ENCODE measurements around the gene ABCE1.

ABCE1 gene

DNA sequence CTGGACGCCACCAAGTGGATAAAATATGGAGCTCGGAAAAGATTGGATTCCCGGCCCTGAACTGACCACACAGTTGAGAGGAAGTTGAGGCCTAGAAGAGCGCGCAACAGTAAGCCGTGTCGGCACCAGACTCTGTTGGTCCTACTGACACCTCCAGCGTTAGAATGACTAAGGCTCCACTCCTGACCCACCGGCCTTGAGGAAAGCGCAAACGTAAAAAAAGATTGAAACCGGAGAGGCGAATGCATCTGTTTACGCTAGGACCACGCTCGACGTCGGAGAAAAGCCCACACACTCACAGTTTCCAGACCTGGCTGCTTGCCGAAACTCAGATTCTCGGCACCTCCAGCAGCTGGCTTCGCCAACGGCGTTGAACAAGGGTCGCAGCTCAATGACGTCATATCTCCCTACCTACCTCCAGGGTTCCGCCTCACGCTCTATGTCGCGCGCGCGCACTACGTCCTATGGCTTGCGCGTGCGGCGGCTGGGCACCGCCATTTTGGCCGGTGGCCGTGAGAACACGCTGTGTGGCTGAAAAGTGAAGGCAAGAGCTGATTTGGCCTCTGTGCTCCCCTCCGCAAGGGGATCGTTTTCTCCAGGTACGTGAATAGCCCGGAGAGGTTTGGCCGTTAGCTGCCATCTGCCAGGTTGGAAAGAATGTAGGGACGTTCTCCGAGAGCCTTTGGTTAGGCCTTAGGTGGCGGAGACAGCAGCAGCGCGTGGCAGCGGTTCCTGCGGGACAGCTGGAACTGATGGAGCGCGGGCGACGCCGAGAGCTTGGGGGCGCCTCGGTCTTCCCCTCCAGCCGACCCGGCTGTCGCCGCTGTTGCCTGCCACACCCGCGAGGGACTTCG lies at the start of gene ABCE1, which contains the start of gene ANAPC10:
Gene ABCE1, plus strand, starts transcription at position 491 of the 854 bp plus-strand sequence. CDS start 6,102 bp downstream, outside the sequence.
Gene ANAPC10, minus strand, starts transcription at position 376 of the 854 bp plus-strand sequence. CDS start 2,097 bp downstream, outside the sequence.
- peak; percentile 90 for DNase-seq

DNA sequence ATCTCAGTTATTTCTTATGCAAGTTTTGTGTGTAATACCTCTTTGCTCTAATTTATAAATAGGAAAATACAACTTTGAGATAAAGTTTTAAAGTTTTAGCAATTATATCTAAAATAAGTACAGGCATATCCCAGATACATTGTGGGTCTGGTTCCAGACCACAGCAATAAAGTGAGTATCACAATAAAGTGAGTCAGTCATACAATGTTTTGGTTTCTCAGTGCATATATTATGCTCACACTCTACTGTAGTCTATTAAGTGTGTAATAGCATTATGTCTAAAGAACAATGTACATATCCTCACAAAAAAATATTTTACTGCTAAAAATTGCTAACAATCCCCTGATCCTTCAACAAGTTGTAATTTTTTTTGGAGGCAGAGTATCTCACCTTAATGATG lies 49.3 kb upstream of the ABCE1 start:
- DNase-seq, result no peak

DNA sequence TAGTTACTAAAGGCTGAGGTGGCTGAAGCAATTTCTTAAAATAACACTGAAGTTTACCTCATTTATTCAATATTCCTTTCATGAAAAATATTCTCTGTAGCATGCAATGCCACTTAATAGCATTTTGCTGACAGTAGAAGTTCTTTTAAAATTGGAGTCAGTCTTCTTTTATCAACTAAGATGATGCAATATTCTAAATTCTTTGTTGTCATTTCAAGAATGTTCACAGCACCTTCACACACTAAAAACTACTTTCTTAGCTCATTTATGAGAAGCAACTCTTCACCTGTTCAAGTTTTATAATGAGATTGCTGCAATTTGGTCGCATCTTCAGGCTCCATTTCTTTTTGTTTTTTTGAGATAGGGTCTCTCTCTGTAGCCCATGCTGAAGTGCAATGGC lies 48.9 kb upstream of the ABCE1 start:
- no peak for DNase-seq

DNA sequence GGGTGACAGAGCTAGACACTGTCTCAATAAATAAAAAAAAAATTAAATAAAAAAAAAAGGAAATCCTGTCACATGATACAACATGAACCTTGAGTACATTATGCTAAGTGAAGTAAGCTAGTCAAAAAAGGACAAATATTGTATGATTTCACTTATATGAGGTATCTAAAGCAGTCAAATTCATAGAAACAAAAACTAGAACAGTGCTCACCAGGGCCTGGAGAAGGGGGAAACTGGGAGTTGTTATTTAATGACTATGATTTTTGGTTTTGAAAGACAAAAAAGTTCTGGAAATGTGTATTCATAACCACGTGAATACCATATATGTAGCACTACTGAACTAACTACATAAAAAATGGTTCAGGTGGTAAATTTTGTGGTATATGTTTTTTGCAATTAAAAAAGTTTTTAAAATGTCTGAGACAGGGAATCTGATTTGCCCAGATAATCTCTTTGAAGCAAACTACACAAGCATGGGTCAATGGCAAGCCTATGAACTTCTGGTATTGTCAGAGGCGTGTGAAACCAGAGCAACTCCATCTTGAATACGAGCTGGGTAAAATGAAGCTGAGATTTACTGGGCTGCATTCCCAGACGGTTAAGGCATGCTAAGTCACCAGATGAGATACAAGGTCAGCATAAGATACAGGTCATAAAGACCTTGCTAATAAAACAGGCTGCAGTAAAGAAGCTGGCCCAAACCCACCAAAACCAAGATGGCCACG lies 42.4 kb upstream of the ABCE1 start:
- no peak for DNase-seq

DNA sequence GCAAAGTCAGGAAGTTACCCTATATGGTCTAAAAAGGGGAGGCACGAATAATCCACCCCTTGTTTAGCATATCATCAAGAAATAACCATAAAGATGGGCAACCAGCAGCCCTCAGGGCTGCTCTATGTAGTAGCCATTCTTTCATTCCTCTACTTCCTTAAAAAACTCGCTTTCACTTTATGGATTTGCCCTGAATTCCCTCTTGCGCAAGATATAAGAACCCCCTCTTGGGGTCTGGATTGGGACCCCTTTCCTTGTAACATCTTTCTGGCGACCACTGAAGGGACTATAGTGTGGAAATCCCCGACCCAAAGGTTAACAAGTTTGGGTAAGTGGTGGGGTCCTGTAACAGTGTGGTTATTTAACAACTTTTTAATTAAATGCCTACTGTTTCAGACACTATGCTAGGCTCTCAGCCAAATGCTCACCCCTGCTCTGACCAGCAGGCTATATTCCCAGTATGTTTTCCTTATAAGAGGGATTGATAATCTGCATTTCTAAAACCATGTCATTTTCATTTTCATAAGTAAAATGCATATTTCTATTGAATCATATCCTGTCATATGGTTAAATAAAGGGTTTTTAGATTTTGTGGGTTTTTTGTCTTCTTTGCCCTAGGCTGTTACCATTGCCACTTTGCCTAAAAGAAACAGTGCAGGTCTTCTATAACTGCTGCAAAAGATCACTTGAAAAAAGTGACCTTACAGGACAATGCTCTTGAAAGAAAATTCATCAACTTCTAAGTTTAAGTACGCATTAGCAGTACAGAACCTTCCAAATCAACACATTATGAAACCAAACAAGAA lies 41.6 kb upstream of the ABCE1 start:
- DNase-seq, result no peak

DNA sequence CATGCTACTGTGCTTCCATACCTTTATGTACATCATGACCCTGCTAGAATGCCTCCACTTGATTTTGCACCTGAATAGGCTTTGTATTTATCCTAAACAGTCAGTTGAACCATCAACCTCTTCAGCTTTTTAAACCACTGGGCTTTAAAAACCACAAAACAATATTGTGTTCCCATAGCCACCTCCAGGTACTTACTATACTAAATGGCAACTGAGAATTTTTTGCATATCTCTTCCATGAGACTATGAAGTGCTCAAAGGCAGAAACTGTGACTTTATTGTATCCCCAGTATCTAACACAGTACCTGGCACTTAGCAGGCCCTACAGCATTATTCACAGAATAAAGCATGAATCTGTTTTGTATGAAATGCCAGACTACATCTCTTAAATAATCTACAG lies 39.9 kb upstream of the ABCE1 start:
- DNase-seq, result no peak

DNA sequence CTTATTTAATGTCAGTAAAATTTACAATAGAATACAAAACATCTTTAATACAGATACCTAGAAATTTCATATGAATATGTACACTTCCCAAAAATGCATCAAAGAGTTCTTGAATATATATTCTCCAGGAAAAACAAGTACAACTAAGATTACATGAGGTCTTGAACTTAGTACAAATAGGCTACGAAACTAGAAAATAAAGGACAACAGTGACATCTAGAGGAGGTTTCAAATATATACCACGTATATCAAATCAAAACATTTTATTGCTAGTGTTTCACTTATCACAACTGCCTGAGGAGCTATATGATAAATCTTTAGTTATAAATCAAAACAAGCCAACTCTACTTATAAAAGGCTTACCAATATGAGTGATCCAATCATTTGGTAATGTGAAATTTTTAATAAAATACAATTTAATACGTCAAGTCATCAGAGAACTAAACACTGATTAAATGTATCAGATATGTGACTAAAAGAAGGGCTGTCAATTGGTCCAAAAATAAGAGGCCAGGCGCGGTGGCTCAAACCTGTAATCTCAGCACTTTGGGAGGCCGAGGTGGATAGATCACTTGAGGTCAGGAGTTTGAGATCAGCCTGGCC lies 36.7 kb upstream of the ABCE1 start:
- DNase-seq, result no peak

DNA sequence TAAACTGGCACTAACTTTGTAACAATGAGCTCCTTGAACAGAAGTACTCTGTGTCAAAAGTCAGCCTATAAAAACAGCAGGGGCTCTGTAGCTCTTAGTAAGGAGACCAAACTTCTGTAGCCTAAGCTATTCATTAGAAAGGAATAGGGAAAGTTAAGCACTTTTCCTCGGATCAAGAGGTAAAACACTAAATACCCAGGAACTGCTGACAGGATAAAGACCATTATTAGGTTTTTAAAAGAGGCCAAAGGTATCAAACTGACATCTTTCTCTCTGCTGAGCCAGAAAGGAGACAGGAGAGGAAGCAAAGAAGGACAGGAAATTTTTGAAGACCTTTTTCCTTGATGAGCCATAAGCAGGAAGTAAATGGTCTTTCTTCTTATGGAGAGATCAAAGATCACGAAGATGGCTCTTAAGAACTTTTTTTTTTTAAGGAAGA lies 32.0 kb upstream of the ABCE1 start:
- no peak for DNase-seq

DNA sequence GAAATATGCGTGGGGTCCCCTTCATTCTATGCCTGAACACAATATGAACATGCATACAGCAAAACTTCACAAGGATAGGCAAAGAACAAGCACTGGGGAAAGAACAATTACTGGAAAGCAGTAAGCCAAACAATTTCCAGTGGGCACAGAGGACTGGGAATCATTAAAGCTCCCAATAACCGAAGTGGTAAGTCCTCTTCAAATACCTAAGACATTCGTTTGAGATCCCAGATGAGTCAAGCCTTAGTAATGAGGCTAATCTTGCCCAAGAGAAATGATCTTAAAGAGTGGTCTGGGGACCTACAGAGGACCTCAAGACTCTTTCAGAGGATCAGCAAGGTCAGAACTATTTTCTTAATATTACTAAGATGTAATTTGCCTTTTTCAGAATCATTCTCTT lies 28.8 kb upstream of the ABCE1 start:
- no peak for DNase-seq

DNA sequence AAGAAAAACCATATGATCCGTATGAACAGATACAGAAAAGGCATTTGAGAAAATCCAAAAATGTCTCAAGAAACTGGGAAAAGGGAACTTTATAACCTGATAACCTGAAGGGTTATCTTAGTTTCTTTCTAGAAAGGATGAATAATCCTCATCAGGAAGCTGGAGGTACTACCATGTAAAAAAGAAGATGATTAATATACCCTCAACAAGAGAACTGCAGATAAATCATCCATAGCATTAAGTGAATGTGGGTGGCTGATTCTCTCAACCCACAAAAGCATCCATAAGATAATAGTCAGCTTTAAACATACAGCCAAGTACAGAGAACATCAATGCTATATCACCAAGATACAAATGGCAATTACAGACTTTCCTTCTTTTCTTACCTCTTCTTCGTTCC lies 26.6 kb upstream of the ABCE1 start:
- DNase-seq, result no peak

DNA sequence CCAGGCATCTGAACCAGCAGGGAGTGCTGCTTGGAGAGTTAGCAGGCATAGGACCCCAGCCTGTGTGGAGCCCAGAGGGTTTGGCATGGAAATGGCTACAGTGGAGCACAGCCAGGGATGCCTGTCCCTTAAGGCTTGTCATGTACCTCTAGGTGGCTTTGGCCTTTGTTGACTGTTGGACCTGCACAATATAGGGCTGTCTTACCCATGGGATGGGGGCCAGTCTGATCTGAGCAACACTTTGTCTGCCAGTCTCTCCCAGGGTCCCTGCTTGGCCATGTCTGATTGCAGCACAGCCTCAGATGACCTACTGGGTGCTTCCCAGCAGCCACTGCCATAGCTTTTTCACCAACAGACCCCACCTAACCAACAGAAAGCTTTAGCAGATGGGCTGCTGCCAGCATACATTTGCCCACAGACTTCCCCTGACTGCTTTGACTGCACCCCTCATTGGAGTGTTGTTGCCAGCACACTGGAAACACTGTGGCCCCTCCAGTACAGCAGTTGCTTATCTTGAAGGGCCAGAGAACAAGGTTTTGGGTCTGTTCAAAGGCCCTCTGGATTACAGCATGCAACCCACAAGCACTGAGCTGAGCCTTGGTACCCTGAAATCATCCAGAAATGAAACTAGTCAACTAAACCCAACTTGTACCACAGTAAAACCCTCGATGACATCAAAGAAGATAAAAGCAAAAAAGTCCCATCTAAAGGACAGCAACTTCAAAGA lies 22.2 kb upstream of the ABCE1 start:
- DNase-seq, result no peak

DNA sequence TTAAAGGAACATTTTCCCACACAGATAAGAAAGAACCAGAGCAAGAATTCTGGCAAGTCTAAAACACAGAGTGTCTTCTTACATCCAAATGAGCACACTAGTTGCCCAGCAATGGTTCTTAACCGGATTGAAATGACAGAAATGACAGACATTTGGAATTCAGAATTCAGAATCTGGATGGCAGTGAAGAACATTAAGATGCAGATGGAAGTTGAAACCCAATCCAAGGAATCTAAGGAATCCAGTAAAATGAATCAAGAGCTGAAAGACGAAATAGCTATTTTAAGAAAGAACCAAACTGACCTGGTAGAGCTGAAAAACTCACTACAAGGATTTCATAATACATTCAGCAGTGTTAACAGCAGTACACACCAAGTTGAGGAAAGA lies 21.6 kb upstream of the ABCE1 start:
- no peak for DNase-seq

DNA sequence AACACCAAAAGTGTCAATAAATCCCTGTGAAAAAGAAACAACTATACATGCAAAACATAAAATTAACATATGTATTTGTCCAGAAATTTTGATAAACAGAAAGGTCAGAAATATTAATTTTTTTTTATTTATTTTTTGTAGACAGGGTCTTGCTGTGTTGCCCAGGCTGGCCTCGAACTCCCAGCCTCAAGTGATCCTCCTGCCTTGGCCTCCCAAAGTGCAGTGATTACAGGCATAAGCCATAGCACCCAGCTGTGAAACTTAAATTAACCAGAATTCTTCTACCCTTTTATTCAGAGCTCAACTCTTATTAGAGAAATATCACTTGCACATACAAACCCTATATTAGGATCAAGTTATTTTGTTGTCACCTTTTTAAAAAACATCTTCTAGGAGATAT lies 16.4 kb upstream of the ABCE1 start:
- DNase-seq, result no peak

DNA sequence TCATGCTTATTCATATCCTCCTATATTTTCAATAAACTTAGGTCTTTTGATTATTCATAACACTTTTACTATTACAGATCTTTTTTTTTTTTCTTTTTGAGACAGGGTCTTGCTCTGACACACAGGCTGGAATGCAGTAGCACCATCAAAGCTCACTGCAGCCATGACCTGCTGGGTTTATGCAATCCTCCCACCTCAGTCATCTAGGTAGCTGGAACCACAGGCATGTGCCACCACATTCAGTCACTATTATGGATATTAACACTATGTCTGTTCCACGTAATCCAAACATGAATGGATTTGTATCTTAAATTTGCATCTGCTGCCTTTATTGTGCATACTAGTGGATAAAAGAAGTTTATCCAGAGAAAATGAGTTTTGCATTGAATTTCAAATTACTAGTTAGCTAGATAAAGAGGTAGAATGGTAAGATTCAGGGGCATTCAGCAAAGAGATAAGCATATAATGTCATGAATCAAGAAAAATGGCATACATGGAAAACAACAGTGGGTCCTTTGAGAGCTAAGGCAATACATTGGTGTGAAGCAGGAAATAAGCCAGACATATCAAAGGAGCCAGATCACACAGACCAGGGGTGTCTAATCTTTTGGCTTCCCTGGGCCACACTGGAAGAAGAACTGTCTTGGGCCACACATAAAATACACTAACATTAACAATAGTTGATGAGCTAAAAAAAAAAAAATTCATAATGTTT lies 14.1 kb upstream of the ABCE1 start:
- DNase-seq, result no peak

DNA sequence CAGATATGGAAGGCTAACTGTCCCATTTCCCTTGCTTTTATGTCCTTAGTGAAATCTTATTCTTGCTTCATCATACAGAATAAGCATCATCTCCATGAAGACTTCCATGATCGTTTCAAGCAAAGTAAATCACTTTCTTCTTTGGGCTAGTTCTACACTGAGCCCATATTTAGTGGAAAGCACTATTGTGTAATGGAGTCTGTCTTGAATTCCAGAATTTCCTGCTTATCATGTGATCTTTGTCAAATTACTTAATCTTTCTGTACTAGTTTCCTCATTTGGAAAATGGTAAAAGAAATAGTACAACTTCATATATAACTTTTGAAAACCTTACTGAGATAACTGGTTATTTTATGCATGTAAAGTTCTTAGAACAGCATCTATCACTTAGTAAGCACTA lies 7.7 kb upstream of the ABCE1 start:
- DNase-seq, result no peak

DNA sequence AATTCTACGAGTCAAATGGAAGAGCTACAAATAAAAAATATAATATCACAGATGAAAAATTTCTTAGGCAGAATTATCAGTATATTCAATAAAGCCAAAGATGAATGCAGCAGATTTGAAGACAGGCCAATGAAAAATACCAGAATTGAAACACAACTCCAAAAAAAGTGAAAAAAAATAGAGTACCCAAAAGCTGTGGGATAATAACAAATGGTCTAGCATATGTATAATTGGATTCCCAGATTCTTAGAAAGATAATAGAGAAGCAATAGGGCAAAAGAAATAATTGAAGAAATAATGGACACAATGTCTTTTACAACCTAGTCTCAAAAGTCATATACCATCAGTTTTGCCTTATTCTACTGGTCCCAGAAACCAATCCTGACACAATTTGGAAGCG lies 4.5 kb upstream of the ABCE1 start:
- no peak for DNase-seq

DNA sequence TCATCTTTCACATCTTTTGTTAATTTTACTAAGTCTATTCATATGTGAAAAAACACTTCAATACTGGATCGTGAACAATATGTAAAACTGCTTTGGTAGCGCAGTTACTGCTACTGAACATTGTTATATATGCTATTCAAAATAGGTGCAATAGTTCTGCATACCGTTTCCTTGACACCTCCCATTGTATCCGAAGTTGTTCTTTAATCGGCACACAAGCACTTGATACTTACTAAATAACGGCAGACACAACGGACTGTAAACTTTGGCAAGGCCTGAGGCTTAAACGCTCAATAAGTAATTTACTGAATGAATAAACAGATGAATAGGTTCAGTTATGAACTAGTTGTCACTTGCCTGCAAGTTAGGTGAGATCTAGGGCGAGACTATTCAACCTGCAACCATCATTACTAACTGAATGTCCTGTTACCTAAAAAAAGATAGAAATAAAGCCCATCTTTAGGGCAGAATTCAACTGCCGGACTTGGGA lies 735 bp upstream of the ABCE1 start:
- no peak for DNase-seq

DNA sequence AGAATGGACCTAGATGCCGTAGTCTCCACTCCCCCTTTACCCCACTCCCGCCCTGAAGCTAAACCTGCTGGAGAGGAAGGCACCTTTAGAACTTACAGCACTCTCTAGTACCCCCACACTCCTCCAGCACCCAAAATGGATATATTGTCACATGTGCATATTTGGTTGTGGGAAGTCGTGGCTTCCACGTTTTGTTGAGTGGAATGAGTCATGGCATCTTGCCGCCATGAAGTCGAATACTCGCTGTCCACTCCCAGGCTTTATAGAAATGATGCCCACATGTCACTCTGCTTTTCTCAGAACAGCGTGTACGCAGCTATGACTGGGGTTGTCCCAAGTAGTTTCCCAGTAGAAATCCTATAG lies 545 bp downstream of the ABCE1 start:
- DNase-seq, result no peak

DNA sequence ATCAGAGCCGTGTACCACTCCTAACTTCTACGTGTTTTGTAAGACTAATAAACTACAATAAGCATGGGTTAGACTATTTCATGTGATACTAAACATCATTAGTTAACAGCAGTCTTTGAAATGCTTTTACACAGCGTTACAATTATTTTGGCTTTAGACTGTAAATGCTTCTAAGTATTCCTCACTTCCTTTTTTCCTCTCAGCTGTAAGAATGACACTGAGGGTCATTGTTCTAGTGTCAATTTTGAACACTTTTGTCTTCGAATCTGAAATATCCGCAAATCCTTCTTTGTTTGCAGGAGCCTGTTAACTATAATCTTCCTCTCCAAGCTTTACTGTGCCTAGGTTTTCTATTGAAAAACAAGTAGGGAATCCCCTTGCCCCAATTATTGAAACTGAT lies 1.5 kb downstream of the ABCE1 start:
- no peak for DNase-seq

DNA sequence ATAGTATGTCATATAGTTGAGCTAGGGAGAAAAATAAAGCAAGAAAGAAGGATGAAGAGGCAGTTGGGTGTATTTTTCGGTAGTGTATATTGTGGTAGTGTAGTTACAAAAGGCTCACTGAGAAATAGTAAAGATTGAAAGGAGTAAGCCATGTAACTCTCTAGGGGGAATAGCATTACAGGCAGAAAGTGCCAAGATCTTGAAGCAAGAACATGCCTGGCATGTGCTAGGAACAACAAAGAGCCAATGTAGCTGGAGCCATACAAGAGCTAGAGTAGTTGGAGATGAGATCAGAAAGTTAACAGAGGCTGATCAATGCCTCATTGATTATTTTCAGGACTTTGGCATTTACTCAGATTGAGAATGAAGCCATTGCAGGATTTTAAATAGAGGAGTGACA lies 3.0 kb downstream of the ABCE1 start:
- no peak for DNase-seq

DNA sequence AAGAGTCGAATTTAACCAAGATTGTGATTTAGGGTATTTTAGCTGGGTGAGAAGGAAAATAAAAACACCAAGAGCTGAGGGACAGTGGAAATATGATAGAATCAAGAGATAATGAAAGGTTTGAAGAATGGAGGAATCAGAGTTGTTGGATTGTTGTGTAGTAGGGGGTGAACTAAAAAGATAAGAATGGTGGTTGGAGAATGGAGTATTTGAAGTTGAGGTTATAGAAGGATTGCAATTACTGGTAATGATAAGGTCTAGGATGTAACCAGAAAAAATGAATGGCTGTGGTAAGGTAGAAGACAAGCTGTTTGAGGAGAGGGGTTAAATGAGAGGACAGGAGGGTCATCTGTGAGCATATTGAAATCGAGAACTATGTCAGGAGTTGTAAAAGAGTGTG lies 4.5 kb downstream of the ABCE1 start:
- no peak for DNase-seq

DNA sequence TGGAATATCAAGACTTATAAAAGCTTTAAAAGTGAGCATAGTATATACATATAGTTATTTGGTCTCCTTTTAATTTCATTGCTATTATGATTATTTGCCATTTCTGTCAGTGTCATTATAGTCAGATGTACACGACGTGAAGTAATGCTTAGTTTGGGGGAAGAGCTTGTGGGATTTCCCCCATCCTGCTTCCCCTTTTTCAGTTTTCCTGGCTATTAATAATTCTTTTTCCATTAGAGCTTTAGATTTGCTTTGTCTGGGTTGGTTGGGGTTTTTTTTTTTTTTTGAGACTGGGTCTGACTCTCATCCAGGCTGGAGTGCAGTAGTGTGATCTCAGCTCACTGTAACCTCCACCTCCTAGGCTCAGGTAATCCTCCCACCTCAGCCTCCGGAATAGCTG lies 5.4 kb downstream of the ABCE1 start:
- no peak for DNase-seq

Measured in NCI-H774 (cell line).